Right lobe of liver (tissue), 4 donors: ENCODE data around the gene CATSPERD.

Experiments used
- POLR2A ChIP-seq: fragments of 450-650 bp; IDR thresholded peaks from one replicate; pipeline ENCODE4 v1.6.1; 2017; ENCODE audit warnings: antibody characterized with exemption, mild to moderate bottlenecking
- TF ChIP-seq, protein P1 (sequence below), 4 donors: fragments of 200-600 bp in 3 of 4; fragments of 450-650 bp in 1 of 4; IDR thresholded peaks; one replicate each; pipeline versions ENCODE4 v1.5.1 to v1.8.0; 2016 to 2022; ENCODE audit warnings: antibody characterized with exemption in 4 of 4, mild to moderate bottlenecking in 2 of 4
- donor health status: DM: no; HTN: no; CAD: no.
- donor health status: DM: no; HTN: no; CAD: no.
- donor health status: DM: no; HTN: yes; CAD: no.

DNA sequence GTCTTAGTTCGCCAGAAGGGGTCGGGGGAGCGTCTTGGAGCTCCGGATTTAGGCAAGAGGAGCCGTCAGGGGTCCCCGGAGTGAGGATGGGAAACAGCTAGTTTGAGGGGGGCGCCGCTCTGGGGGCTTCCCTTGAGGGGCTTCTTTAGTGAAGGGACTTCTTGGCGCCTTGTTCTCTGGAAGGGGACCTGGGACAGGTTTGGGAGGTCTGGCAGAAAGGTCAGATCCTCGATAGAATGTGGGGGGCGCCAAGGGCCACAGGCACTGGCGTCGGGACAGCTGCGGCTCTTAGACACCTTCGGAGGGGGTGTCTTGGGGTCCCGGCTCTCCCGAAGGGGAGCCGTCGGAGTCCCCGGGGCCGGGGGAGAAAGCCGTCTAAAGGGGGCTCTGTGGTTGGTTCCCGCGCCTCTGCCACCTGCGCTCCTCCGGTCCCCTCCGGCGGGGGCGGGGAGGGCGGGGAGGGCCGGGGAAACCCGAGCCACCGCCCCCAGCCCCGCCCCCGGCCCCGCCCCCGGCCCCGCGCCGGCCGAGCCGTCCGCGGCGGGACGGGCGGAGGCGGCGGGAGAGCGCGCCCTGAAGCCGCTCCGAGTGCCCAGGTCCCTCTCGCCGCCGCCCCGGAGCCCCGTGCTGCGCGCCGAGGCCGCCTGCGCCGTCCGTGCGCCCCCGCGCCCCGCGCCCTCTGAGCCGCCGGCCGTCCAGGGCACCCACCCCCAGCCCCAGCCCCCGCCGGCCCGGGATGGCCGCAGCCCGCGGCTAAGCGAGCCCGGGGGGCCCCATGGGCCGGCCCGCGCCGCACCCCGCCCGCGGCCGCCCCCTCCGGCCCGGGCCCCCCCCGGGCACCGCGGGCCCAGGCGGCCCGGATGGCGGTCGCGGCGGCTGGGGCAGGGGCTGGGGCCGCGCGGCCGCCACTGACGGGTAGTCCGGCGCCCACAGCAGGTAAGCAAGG, 84.4 kb downstream of the CATSPERD start, which contains the start of gene NRTN:
- TF ChIP-seq, protein P1, sequence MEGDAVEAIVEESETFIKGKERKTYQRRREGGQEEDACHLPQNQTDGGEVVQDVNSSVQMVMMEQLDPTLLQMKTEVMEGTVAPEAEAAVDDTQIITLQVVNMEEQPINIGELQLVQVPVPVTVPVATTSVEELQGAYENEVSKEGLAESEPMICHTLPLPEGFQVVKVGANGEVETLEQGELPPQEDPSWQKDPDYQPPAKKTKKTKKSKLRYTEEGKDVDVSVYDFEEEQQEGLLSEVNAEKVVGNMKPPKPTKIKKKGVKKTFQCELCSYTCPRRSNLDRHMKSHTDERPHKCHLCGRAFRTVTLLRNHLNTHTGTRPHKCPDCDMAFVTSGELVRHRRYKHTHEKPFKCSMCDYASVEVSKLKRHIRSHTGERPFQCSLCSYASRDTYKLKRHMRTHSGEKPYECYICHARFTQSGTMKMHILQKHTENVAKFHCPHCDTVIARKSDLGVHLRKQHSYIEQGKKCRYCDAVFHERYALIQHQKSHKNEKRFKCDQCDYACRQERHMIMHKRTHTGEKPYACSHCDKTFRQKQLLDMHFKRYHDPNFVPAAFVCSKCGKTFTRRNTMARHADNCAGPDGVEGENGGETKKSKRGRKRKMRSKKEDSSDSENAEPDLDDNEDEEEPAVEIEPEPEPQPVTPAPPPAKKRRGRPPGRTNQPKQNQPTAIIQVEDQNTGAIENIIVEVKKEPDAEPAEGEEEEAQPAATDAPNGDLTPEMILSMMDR (IDR thresholded peaks at IDR 0.05) = no peak
- no peak for TF ChIP-seq POLR2A
